AG09319 (cell line): Measurements from ENCODE around the gene CHMP4B.

ENCODE experiments used
- DNase-seq: peaks from one replicate; pipeline ENCODE4 v3.0.0-alpha.2; 2010; ENCODE audit warnings: low read depth; ENCODE audit errors: extremely low read depth
- CTCF ChIP-seq: IDR thresholded peaks from 2 replicates; pipeline ENCODE4 v1.5.1; 2011; ENCODE audit warnings: low read depth, mild to moderate bottlenecking, inconsistent platforms, low read length, moderate library complexity

Gene CHMP4B

DNA sequence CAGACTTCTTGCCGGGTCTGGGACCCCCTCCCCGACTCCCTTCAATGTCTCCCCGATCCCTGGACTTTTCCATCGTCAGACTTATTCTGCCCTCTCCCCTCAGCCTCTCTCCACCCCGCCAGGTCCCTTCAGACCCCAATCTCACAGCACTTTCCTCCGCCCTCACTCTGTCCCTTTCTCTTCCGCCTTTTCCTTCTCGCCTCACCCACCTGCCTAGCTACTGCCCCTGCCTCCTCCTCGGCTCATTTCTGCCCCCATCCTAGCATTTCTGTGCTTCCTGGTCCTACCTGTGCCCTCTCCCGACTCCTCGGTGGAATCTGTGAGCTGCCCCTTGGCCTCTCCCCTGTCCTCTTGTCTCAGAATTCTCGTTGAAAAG lies 616 bp downstream of the CHMP4B start:
- no peak for DNase-seq
- no peak for TF ChIP-seq CTCF

DNA sequence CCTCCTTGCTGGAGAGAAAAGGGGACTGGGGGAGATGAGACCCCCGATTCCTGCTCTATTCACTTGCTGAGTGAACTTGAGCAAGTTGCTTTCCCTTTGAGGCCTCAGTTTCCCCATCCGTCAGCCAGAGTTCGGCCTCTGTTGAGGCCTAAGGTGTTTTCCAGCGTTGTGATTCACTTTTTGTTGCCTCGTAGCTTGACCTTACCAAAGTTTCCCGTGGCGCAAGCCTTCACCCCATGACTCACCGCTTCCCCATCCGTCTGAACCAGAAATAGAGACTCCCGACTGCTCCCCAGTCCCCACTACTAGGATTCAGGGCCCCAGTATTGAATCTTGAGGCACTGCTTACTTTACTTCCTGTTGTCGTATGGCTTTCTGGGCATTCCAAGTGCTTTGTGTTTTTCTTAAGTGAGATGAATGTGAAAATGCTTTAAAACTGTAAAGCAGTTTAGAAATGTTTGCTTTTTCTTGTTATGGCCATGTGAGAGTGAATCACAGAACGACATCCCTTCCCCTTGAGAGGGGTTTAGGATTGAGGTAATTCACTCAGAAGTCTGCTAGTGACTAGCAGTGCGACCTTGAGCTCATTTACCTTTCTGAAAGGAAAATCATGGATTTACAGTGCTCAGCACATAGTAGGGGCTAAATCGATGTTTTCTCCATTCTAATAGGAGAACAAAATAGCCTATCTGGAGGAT lies 1.2 kb downstream of the CHMP4B start:
- TF ChIP-seq CTCF: no peak
- peak; percentile 46 for DNase-seq

- TF ChIP-seq CTCF: no peak
- DNase-seq: no peak
Measured at GRCh38 chr20:33812908-33813462, 1.8 kb downstream of the CHMP4B start.

DNA sequence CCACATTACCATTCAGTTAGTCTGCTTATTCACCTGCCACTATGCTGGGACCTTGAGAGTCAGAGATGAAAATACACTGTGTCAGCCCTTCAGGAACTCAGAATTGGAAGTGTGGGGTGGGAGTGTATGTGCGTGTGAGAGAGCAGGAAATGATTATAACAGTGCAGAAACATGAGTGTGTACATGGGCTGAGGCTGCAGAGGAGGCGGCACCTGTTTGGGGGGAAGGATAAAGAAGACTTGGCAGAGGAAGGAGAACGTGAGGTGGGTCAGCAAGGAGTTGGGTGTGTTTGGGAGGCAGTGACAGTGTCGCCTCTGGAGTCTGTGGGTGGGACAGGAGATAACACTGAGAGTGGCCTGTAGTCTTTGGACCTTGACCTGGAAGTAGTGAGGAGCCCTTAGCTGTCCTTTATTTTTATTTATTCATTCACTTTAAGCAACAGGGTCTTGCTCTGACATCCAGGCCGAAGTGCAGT lies 3.1 kb downstream of the CHMP4B start:
- TF ChIP-seq CTCF: no peak
- DNase-seq: no peak

DNA sequence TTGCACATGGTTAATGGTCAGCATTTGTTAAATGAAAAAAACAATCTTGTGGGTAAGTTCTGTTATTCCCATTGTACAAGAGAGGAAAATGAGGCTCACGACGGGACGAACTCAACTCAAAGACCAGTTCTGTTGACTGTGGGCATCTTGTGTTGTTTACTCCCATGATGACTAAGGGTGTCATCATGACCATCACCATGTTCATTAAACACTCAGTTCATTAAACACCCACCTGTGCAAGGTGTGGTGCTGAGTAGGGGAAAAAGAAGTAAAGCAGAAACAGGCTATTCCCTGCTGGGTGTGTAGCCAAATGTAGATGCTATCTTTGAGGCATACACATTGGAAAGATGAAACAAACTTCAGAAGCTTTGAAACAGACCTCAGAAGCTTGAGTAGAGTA lies 4.5 kb downstream of the CHMP4B start:
- DNase-seq: no peak
- TF ChIP-seq CTCF: no peak

- DNase-seq: no peak
- no peak for TF ChIP-seq CTCF
Measured at GRCh38 chr20:33816191-33816590, 5.0 kb downstream of the CHMP4B start.

GRCh38 chr20:33817411-33817810 lies 6.3 kb downstream of the CHMP4B start:
- no peak for TF ChIP-seq CTCF
- DNase-seq: no peak
